HG02840 (cell line): ENCODE measurements around the gene SLC25A53.
"Not testable (repeated sequence)": the region's sequence is repeated elsewhere in the genome, so short reads cannot be mapped to it uniquely, and the experiment has no call there.

ENCODE experiments used
- ATAC-seq: cut with Tn5 transposase; IDR thresholded peaks from one replicate; pipeline ENCODE4 v1.9.1; 2021; ENCODE audit warnings: mild to moderate bottlenecking, moderate library complexity, moderate number of reproducible peaks; ENCODE audit not compliant: unreplicated experiment, low FRiP score

Gene SLC25A53

GRCh38 chrX:104134583-104135261 lies 22.1 kb downstream of the SLC25A53 start:
- ATAC-seq: no peak

GRCh38 chrX:104130808-104131207 lies 26.0 kb downstream of the SLC25A53 start:
- ATAC-seq: no peak

GRCh38 chrX:104126856-104127255 lies 30.0 kb downstream of the SLC25A53 start:
- ATAC-seq: no peak

- ATAC-seq: no peak
These were observed 34.0 kb downstream of the SLC25A53 start for GRCh38 chrX:104122829-104123228.

- no peak for ATAC-seq
These were observed 38.0 kb downstream of the SLC25A53 start for GRCh38 chrX:104118765-104119164.

- ATAC-seq: no peak
These were observed 39.0 kb downstream of the SLC25A53 start for GRCh38 chrX:104117759-104118158.

- no peak for ATAC-seq
These were observed 43.4 kb downstream of the SLC25A53 start for GRCh38 chrX:104113222-104113965.

- ATAC-seq: peak; percentile 70
These were observed 44.4 kb downstream of the SLC25A53 start, which contains the start of gene ZCCHC18 for GRCh38 chrX:104112326-104112951. Gene ZCCHC18, plus strand, starts transcription at chrX:104112523. Its CDS starts 1,589 bp downstream, at chrX:104114112.

GRCh38 chrX:104110491-104111240 lies 46.1 kb downstream of the SLC25A53 start:
- not testable (repeated sequence) for ATAC-seq

GRCh38 chrX:104108955-104109354 lies 47.9 kb downstream of the SLC25A53 start:
- no peak for ATAC-seq

- no peak for ATAC-seq
These were observed 51.2 kb downstream of the SLC25A53 start for GRCh38 chrX:104105330-104106262.

- ATAC-seq: no peak
These were observed 52.1 kb downstream of the SLC25A53 start for GRCh38 chrX:104104676-104105075.

GRCh38 chrX:104098919-104099318 lies 57.9 kb downstream of the SLC25A53 start:
- no peak for ATAC-seq

- no peak for ATAC-seq
These were observed 58.5 kb downstream of the SLC25A53 start for GRCh38 chrX:104098151-104098808.

GRCh38 chrX:104085919-104086318 lies 70.9 kb downstream of the SLC25A53 start:
- no peak for ATAC-seq

GRCh38 chrX:104085477-104085876 lies 71.3 kb downstream of the SLC25A53 start:
- ATAC-seq: no peak

- no peak for ATAC-seq
These were observed 72.1 kb downstream of the SLC25A53 start for GRCh38 chrX:104084534-104085277.

- ATAC-seq: no peak
These were observed 72.7 kb downstream of the SLC25A53 start for GRCh38 chrX:104084063-104084462.
